SK-N-SH (cell line): ENCODE results near the gene UNC119. TPM values are rescaled to one million over a fixed set of nuclear protein-coding genes. Genes with fewer than 3 reads are reported as not detected.

ENCODE experiments used
- CTCF ChIA-PET: fragments of 300-600, 350-600 bp; formaldehyde crosslinking; extraction: SDS; loops from one replicate; lab custom pipeline; 2021; lab: Yijun Ruan, JAX
- POLR2A ChIA-PET: fragments of 350-600 bp; sonication (Branson Sonifier 250); formaldehyde crosslinking; extraction: SDS; loops from one replicate; lab custom pipeline; 2020; ENCODE audit warnings: antibody characterized with exemption, inconsistent platforms; lab: Yijun Ruan, JAX
- DNase-seq: peaks from one replicate; pipeline ENCODE4 v3.0.0; 2012
- H2AFZ ChIP-seq: fragments of 200-600 bp; sonication (generic); 2 replicates; pipeline ENCODE4 v1.8.1; 2016; ENCODE audit warnings: antibody characterized with exemption, mild to moderate bottlenecking, low read depth
- H3F3A ChIP-seq: fragments of 200-600 bp; sonication (generic); replicated peaks from 2 replicates; pipeline ENCODE3; 2016; ENCODE audit warnings: antibody characterized with exemption, mild to moderate bottlenecking; ENCODE audit not compliant: insufficient read depth
- H3K27ac ChIP-seq, 2 experiments: fragments of 200-500 bp in 1 of 2; fragments of 200-600 bp in 1 of 2; sonication (Bioruptor generic) in 1 of 2; sonication (generic), shearing (Covaris generic) in 1 of 2; 2 replicates each; pipeline versions ENCODE4 v1.5.1 to v1.6.1; 2014 to 2016; ENCODE audit warnings: low read depth in 2 of 2, inconsistent platforms in 1 of 2, low read length in 1 of 2, mild to moderate bottlenecking in 1 of 2, mixed read lengths in 1 of 2
- H3K27me3 ChIP-seq: fragments of 200-600 bp; sonication (generic), shearing (Covaris generic); 2 replicates; pipeline ENCODE4 v1.6.1; 2016; ENCODE audit warnings: mixed run types; ENCODE audit not compliant: insufficient read depth
- H3K36me3 ChIP-seq, 2 experiments: fragments of 200-500 bp in 1 of 2; fragments of 200-600 bp in 1 of 2; sonication (Bioruptor generic) in 1 of 2; sonication (generic) in 1 of 2; replicated peaks in 1 of 2; 2 replicates each; pipeline versions ENCODE3 to v1.5.1; 2014 to 2016; ENCODE audit warnings: low read length in 1 of 2, mild to moderate bottlenecking in 1 of 2; ENCODE audit not compliant: insufficient read depth in 2 of 2, control insufficient read depth in 1 of 2
- H3K4me1 ChIP-seq, 2 experiments: fragments of 200-500 bp in 1 of 2; fragments of 200-600 bp in 1 of 2; sonication (Bioruptor generic) in 1 of 2; sonication (generic), shearing (Covaris generic) in 1 of 2; 2 replicates each; pipeline versions ENCODE4 v1.5.1 to v1.6.1; 2014 to 2016; ENCODE audit warnings: low read depth in 1 of 2, low read length in 1 of 2, mixed run types in 1 of 2; ENCODE audit not compliant: insufficient read depth in 2 of 2, control insufficient read depth in 1 of 2
- H3K4me2 ChIP-seq: fragments of 200-600 bp; sonication (generic), shearing (Covaris generic); 2 replicates; pipeline ENCODE4 v1.6.1; 2017; ENCODE audit warnings: mixed run types
- H3K4me3 ChIP-seq, 2 experiments: fragments of 200-500 bp in 1 of 2; fragments of 200-600 bp in 1 of 2; sonication (Bioruptor generic) in 1 of 2; sonication (generic), shearing (Covaris generic) in 1 of 2; 2 replicates each; pipeline versions ENCODE4 v1.5.1 to v1.8.1; 2014 to 2016; ENCODE audit warnings: low read depth in 2 of 2, inconsistent platforms in 1 of 2, low read length in 1 of 2, mild to moderate bottlenecking in 1 of 2, mixed read lengths in 1 of 2, moderate library complexity in 1 of 2
- H3K79me2 ChIP-seq: fragments of 200-600 bp; sonication (generic); 2 replicates; pipeline ENCODE4 v1.8.1; 2017; ENCODE audit warnings: mild to moderate bottlenecking; ENCODE audit not compliant: insufficient read depth
- H3K9ac ChIP-seq: fragments of 200-600 bp; sonication (generic); 2 replicates; pipeline ENCODE4 v1.6.1; 2017; ENCODE audit warnings: mixed run types
- H3K9me2 ChIP-seq: fragments of 200-600 bp; sonication (generic); 2 replicates; pipeline ENCODE4 v1.6.1; 2017; ENCODE audit warnings: mixed run types
- H3K9me3 ChIP-seq: fragments of 200-600 bp; sonication (generic); 2 replicates; pipeline ENCODE4 v1.6.1; 2017; ENCODE audit warnings: mixed run types, mild to moderate bottlenecking, moderate library complexity
- H4K20me1 ChIP-seq: fragments of 200-600 bp; sonication (generic); 2 replicates; pipeline ENCODE4 v1.6.1; 2017; ENCODE audit warnings: mild to moderate bottlenecking, mixed run types; ENCODE audit not compliant: insufficient read depth
- ELF1 ChIP-seq: IDR thresholded peaks from 2 replicates; pipeline ENCODE4 v1.4.0; 2012
- NRF1 ChIP-seq: IDR thresholded peaks from 2 replicates; pipeline ENCODE4 v1.6.1; 2012; ENCODE audit warnings: low read depth, mild to moderate bottlenecking, low read length
- RCOR1 ChIP-seq: fragments of 150-350 bp; IDR thresholded peaks from 2 replicates; pipeline ENCODE4 v1.6.1; 2017; ENCODE audit warnings: antibody characterized with exemption, low read length
- SMC3 ChIP-seq: IDR thresholded peaks from 2 replicates; pipeline ENCODE4 v1.6.1; 2012; ENCODE audit warnings: low read depth, low read length, improper control_type of control experiment
- WGBS: methylation state at CpG from one replicate; pipeline ENCODE4 v1.1.6; 2017; ENCODE audit warnings: low lambda C conversion rate; 5-methylcytosine and 5-hydroxymethylcytosine counted together
- polyA plus RNA-seq, 3 experiments: library from polyadenylated mRNA; depleted of rRNA; stranded (reverse); fragments of >200 nt; gene quantifications; 2 replicates each; pipeline ENCODE4 v1.2.3, GENCODE V29; 2012
- TF ChIP-seq, protein P1 (sequence below): fragments of 150-350 bp; IDR thresholded peaks from 2 replicates; pipeline ENCODE4 v1.6.1; 2017; ENCODE audit warnings: antibody characterized with exemption, low read length, low read depth, borderline replicate concordance
- TF ChIP-seq, protein P2 (sequence below): IDR thresholded peaks from 2 replicates; pipeline ENCODE4 v1.4.0; 2012; ENCODE audit warnings: low read depth, borderline replicate concordance

Gene UNC119
- polyA plus RNA-seq, 1 of the 3 experiments (the other 2 are of a cell fraction): 89.9 TPM

DNA sequence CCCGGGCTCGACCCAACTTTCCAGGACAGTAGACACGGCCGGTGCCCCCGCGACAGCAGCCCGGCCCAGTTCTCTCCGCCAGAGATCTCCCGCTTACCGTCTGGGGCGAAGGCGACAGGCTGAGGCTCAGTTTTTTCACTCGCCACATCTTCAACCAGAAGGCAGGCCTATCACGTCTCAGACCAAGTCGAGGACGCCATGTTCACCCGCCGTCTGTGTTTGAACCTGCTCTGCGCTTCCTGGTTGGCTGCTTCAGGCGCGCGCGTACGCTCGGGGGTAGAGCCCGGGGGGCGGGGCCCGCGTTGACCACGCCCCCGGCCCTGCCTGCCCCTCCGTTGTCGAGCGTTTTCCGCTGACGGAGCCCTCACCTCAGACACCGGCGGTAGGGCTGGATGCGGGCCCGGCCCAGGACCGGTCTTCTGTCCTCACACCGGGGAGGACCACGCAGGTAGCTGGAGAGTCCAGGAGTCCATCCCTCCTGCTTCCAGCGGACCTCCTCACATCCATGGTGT is 46.4 kb upstream of the UNC119 start, which contains the start of gene SPAG5 (continued):
- TF ChIP-seq SMC3: no peak

DNA sequence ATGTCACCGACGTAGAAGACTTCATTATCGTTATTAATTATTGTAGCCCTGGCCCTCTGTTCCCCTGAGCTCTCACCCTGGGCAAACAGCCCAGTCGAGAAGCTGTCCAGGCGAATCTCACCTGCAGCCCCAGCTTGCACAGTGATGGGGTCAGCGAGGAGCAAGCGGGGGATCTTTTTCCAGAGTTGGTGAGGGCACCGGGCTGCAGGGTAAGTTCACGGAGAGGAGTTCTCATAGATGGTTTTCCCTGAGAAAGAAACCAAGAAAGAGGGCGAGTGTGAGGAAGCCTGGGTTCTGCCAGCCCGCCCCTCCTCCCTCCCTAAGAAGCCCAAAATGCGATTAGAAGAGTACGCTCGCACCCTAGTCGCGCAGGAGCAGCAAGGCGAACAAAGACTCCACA is 46.0 kb upstream of the UNC119 start:
- WGBS: 5% methylated on average over 16 of the region's 17 CpGs

DNA sequence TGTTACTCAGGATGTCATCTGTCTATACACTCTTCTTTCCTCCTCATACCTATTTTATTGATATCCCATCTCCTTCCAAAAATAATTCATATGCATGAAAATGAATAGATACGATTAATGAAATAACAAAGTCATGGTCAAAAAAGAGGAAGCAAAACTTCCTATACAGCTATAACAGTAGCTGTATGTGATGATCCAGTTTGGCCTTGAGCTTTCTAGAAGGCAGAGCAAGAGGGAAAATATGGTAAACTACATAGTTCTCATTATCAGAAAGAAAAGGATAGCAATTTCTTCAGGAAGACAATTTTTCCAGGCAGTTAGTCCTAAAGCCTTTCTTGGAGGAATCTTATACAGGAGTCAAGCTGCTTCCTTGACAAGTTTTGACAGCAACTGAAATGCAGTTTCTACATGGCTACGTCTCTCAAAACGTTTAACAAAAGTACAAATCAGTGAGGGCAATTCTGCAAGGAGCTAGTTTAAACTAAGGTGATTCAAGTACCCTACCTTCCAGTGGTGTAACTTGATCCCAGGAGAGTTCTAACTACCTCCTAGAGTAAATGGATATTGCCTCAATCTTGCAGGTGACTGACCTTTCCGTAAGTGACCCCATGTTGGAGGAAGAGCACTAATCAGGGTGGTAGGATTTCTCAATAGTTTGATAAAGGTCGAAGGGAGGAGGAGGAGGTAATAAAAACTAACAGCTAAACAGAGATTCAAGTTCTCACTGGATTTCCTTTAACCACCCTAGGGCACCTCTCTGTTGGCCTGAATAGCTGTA is 45.4 kb upstream of the UNC119 start:
- H3K27me3 ChIP-seq: no peaks in the 10 kb centered on the region
- POLR2A ChIA-PET: interaction anchor here (1.3 kb wide), 1 partner anchor 51 kb away, joined by 3 read pairs; no protein-coding TSS in a partner anchor
- H2AFZ ChIP-seq: peak overlapping the region; percentile 93; the same call in 1 of the 2 replicates
- H3K27ac ChIP-seq: peak overlapping the region in 1 of 2 experiments; percentile 94; a peak in 2 of 4 replicates
- WGBS: 38% methylated on average over 5 of the region's 5 CpGs
- no peaks in the 10 kb centered on the region for H3K9me3 ChIP-seq
- no peaks in the 10 kb centered on the region for H4K20me1 ChIP-seq
- H3K9me2 ChIP-seq: no peaks in the 10 kb centered on the region
- CTCF ChIA-PET: interaction anchor here (0.9 to 1.6 kb wide), 3 partner anchors 15 to 48 kb away, joined by 3 to 7 read pairs (median 4); no protein-coding TSS in a partner anchor
- peaks cover under 1 to 6% of the 10 kb centered on the region in 2 experiments for H3K36me3 ChIP-seq
- peak overlapping the region; percentile 65 to 83 for H3K4me3 ChIP-seq
- no peak for DNase-seq
- H3K79me2 ChIP-seq: peaks cover 55% of the 10 kb centered on the region
- H3F3A ChIP-seq: peaks cover 25% of the 10 kb centered on the region
- peak overlapping the region; percentile 87 for H3K9ac ChIP-seq
- peak overlapping the region; percentile 93 for H3K4me2 ChIP-seq
- peaks cover 6 to 9% of the 10 kb centered on the region in 2 experiments; a peak in 1 of 4 replicates for H3K4me1 ChIP-seq
- TF ChIP-seq, protein P1, sequence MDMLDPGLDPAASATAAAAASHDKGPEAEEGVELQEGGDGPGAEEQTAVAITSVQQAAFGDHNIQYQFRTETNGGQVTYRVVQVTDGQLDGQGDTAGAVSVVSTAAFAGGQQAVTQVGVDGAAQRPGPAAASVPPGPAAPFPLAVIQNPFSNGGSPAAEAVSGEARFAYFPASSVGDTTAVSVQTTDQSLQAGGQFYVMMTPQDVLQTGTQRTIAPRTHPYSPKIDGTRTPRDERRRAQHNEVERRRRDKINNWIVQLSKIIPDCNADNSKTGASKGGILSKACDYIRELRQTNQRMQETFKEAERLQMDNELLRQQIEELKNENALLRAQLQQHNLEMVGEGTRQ: no peak
- TF ChIP-seq ELF1 (no peak), NRF1 (no peak), SMC3 (no peak), RCOR1 (no peak)
- TF ChIP-seq, protein P2, sequence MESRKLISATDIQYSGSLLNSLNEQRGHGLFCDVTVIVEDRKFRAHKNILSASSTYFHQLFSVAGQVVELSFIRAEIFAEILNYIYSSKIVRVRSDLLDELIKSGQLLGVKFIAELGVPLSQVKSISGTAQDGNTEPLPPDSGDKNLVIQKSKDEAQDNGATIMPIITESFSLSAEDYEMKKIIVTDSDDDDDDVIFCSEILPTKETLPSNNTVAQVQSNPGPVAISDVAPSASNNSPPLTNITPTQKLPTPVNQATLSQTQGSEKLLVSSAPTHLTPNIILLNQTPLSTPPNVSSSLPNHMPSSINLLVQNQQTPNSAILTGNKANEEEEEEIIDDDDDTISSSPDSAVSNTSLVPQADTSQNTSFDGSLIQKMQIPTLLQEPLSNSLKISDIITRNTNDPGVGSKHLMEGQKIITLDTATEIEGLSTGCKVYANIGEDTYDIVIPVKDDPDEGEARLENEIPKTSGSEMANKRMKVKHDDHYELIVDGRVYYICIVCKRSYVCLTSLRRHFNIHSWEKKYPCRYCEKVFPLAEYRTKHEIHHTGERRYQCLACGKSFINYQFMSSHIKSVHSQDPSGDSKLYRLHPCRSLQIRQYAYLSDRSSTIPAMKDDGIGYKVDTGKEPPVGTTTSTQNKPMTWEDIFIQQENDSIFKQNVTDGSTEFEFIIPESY: no peak
- TF ChIP-seq, all 33 proteins: peak for 0

More for the DNA sequence above, 46.0 kb upstream of the UNC119 start:
- Histone ChIP-seq H3K36me3 (peaks cover 0 to 5% of the 10 kb centered on the region in 2 experiments), H3K27ac (peak overlapping the region; percentile 3 to 94; a peak in 2 of 4 replicates), H3K4me2 (peak overlapping the region; percentile 93), H3K9ac (peak overlapping the region; percentile 87), H3K4me3 (peak overlapping the region; percentile 65 to 83), H3F3A (peaks cover 25% of the 10 kb centered on the region), H2AFZ (peak overlapping the region; percentile 93), H3K4me1 (peaks cover 6 to 9% of the 10 kb centered on the region in 2 experiments; a peak in 1 of 4 replicates)
- CTCF ChIA-PET: interaction anchor here (0.9 to 2.3 kb wide), 5 partner anchors 11 to 52 kb away, joined by 3 to 7 read pairs (median 4); no protein-coding TSS in a partner anchor
- POLR2A ChIA-PET: interaction anchor here (1.3 kb wide), 1 partner anchor 51 kb away, joined by 3 read pairs; no protein-coding TSS in a partner anchor
- DNase-seq: no peak
- no peak for TF ChIP-seq RCOR1
- TF ChIP-seq, all 33 proteins: peak for 0
- no peaks in the 10 kb centered on the region for H4K20me1 ChIP-seq
- no peaks in the 10 kb centered on the region for H3K9me3 ChIP-seq
- H3K9me2 ChIP-seq: no peaks in the 10 kb centered on the region
- peaks cover 49% of the 10 kb centered on the region for H3K79me2 ChIP-seq
- no peaks in the 10 kb centered on the region for H3K27me3 ChIP-seq
